HepG2 (cell line): ENCODE measurements around the gene PRDX2. TPM values are rescaled to one million over a fixed set of nuclear protein-coding genes. Genes with fewer than 3 reads are reported as not detected.

Source experiments
- ATAC-seq: fragments of 200-7000 bp; cut with Tn5 transposase; 3 replicates; pipeline ENCODE4 v1.9.1; 2020; ENCODE audit warnings: mild to moderate bottlenecking, moderate library complexity
- BruUV-seq: library from RNA; stranded (reverse); fragments of 400-500 nt; replicated peaks from 2 replicates; lab custom pipeline; 2021; lab: Mats Ljungman, UMichigan
- CTCF ChIA-PET: fragments of 300-600 bp; formaldehyde crosslinking; extraction: SDS; loops from one replicate; lab custom pipeline; 2021; ENCODE audit warnings: low total read pairs, inconsistent platforms, low intra/inter-chr PET ratio; lab: Yijun Ruan, JAX
- POLR2A ChIA-PET: fragments of 350-600 bp; sonication (Branson Sonifier 250); formaldehyde crosslinking; loops from one replicate; lab custom pipeline; 2020; ENCODE audit warnings: antibody characterized with exemption, inconsistent platforms; lab: Yijun Ruan, JAX
- DNase-seq: peaks from one replicate; pipeline ENCODE4 v3.0.0-alpha.2; 2015; ENCODE audit warnings: low spot score
- FAIRE-seq: peaks from 3 replicates; lab custom pipeline; 2011; peaks lifted over from hg19 to GRCh38; lab: Jason Lieb, UNC
- H2AFZ ChIP-seq: one replicate; pipeline ENCODE4 v1.6.1; 2011; ENCODE audit warnings: low read length, inconsistent platforms
- H3K27ac ChIP-seq: fragments of 300-600 bp; 3 replicates; pipeline ENCODE4 v1.8.0; 2011; ENCODE audit warnings: mixed run types, mild to moderate bottlenecking, mixed read lengths, low read length, inconsistent platforms; ENCODE audit not compliant: insufficient read depth; ENCODE audit errors: extremely low read length
- H3K27me3 ChIP-seq, 2 experiments: fragments of 200-600 bp in 1 of 2; 2 replicates in 1 of 2; 3 replicates in 1 of 2; pipeline versions ENCODE4 v1.6.0 to v1.8.0; 2011; ENCODE audit warnings: low read length in 2 of 2, mild to moderate bottlenecking in 2 of 2, moderate library complexity in 2 of 2, inconsistent platforms in 1 of 2; ENCODE audit not compliant: insufficient read depth in 2 of 2, control insufficient read depth in 1 of 2
- H3K36me3 ChIP-seq, 2 experiments: fragments of 200-600 bp in 1 of 2; replicated peaks in 1 of 2; 2 replicates in 1 of 2; 3 replicates in 1 of 2; pipeline versions ENCODE4 v1.5.1 to v1.8.0; 2011; ENCODE audit warnings: low read length in 2 of 2, inconsistent platforms in 1 of 2; ENCODE audit not compliant: insufficient read depth in 2 of 2, control insufficient read depth in 1 of 2
- H3K4me1 ChIP-seq: 2 replicates; pipeline ENCODE4 v1.5.1; 2012; ENCODE audit warnings: low read length, inconsistent platforms; ENCODE audit not compliant: insufficient read depth
- H3K4me2 ChIP-seq: 2 replicates; pipeline ENCODE4 v1.6.0; 2011; ENCODE audit warnings: low read depth, low read length, inconsistent platforms
- H3K4me3 ChIP-seq, 3 experiments: fragments of 200-600 bp in 1 of 3; sonication (generic), shearing (Covaris generic) in 1 of 3; replicated peaks in 1 of 3; 2 replicates each; pipeline ENCODE4 v1.5.1; 2011 to 2016; ENCODE audit warnings: low read length in 3 of 3, inconsistent platforms in 2 of 3, low read depth in 2 of 3, mild to moderate bottlenecking in 2 of 3, control low read depth in 1 of 3, mixed read lengths in 1 of 3; ENCODE audit not compliant: insufficient read depth in 1 of 3
- H3K79me2 ChIP-seq: one replicate; pipeline ENCODE4 v1.6.1; 2011; ENCODE audit warnings: low read length, inconsistent platforms; ENCODE audit not compliant: insufficient read depth
- H3K9ac ChIP-seq: 2 replicates; pipeline ENCODE4 v1.6.0; 2011; ENCODE audit warnings: mild to moderate bottlenecking, low read depth, low read length, inconsistent platforms; ENCODE audit not compliant: insufficient read depth
- H3K9me3 ChIP-seq: 2 replicates; pipeline ENCODE4 v1.5.1; 2012; ENCODE audit warnings: mild to moderate bottlenecking, low read length
- H4K20me1 ChIP-seq: 2 replicates; pipeline ENCODE4 v1.6.0; 2011; ENCODE audit warnings: inconsistent platforms, mild to moderate bottlenecking, low read length, moderate library complexity; ENCODE audit not compliant: insufficient read depth
- DPF2 ChIP-seq: sonication (generic); formaldehyde crosslinking; IDR thresholded peaks from 2 replicates; pipeline ENCODE4 v1.4.0; 2020; ENCODE audit warnings: mild to moderate bottlenecking, low read depth, missing genetic modification reagents, borderline replicate concordance
- HMG20A ChIP-seq: IDR thresholded peaks from 2 replicates; pipeline ENCODE4 v1.6.1; 2016; ENCODE audit warnings: borderline replicate concordance
- HNRNPLL ChIP-seq: fragments of 200-400 bp; formaldehyde crosslinking; IDR thresholded peaks from 2 replicates; pipeline ENCODE4 v1.6.1; 2017; ENCODE audit warnings: mild to moderate bottlenecking, low read depth, low read length; ENCODE audit not compliant: poor library complexity, severe bottlenecking
- KDM2A ChIP-seq: sonication (generic); formaldehyde crosslinking; IDR thresholded peaks from 2 replicates; pipeline ENCODE4 v1.4.0; 2020; ENCODE audit warnings: low read depth, missing genetic modification reagents, borderline replicate concordance
- MAF1 ChIP-seq: sonication (generic); formaldehyde crosslinking; IDR thresholded peaks from 2 replicates; pipeline ENCODE4 v1.5.0; 2020; ENCODE audit warnings: missing genetic modification reagents, borderline replicate concordance
- MAX ChIP-seq: IDR thresholded peaks from 2 replicates; pipeline ENCODE4 v1.6.1; 2012; ENCODE audit warnings: inconsistent platforms
- MXI1 ChIP-seq: IDR thresholded peaks from 3 replicates; pipeline ENCODE4 v1.6.1; 2012; ENCODE audit warnings: low read depth, low read length, inconsistent platforms, borderline replicate concordance
- ZBTB2 ChIP-seq: sonication (generic); formaldehyde crosslinking; IDR thresholded peaks from 2 replicates; pipeline ENCODE4 v1.8.0; 2022; ENCODE audit warnings: low read depth, missing genetic modification reagents
- ZMYM3 ChIP-seq: sonication (generic); formaldehyde crosslinking; IDR thresholded peaks from 2 replicates; pipeline ENCODE4 v1.5.1; 2020; ENCODE audit warnings: mild to moderate bottlenecking, missing genetic modification reagents
- ZNF24 ChIP-seq: fragments of 450-650 bp; IDR thresholded peaks from 2 replicates; pipeline ENCODE4 v1.6.1; 2017; ENCODE audit warnings: antibody characterized with exemption, mild to moderate bottlenecking
- ZNF335 ChIP-seq: sonication (generic); formaldehyde crosslinking; IDR thresholded peaks from 2 replicates; pipeline ENCODE4 v1.4.0; 2020; ENCODE audit warnings: missing genetic modification reagents
- WGBS: methylation state at CpG from one replicate; pipeline ENCODE4 v1.1.6; 2017; ENCODE audit warnings: low lambda C conversion rate; 5-methylcytosine and 5-hydroxymethylcytosine counted together
- in situ Hi-C: cut with HindIII; loops from 2 replicates; pipeline ENCODE4 v1.10.0; 2017; ENCODE audit warnings: low pct_unique_long_range_greater_than_20kb; ENCODE audit not compliant: extremely low pct_ligation_motif_present
- intact Hi-C: fragments of 100-400 bp; cut with micrococcal nuclease; formaldehyde crosslinking; loops from one replicate; pipeline ENCODE4 v1.10.0; 2022; ENCODE audit not compliant: unreplicated experiment
- polyA plus RNA-seq, 8 experiments: library from polyadenylated mRNA; depleted of rRNA in 3 of 8; stranded (reverse) in 7 of 8; unstranded in 1 of 8; fragments of >200 nt; fragmentation: Illumina TruSeq in 4 of 8; extraction: Trizol in 4 of 8; gene quantifications; 2 replicates each; pipeline versions ENCODE4 v1.2.1 to v1.2.3, GENCODE V29; 2011 to 2016; ENCODE audit warnings: low read depth in 4 of 8, missing spikeins in 1 of 8, mixed read lengths in 1 of 8; ENCODE audit not compliant: insufficient read depth in 1 of 8
- total RNA-seq, 5 experiments: library from RNA; depleted of rRNA; stranded (reverse); fragments of >200 nt; fragmentation: Illumina TruSeq; extraction: Trizol; gene quantifications; 2 replicates each; pipeline ENCODE4 v1.2.3, GENCODE V29; 2016; ENCODE audit warnings: low read depth in 1 of 5

Gene PRDX2
- total and polyA plus RNA-seq, 2 of the 13 experiments (the other 11 are each of a cell fraction or from before 2014, with no cell fraction given) = 218 to 381 TPM

- no peak for TF ChIP-seq DPF2 (CRISPR knock-in tag)
- peak; percentile 37; the same call in 1 of the 2 replicates for TF ChIP-seq KDM2A (CRISPR knock-in tag)
- no peak for TF ChIP-seq HMG20A (CRISPR knock-in tag)
- no peak for TF ChIP-seq MAF1 (CRISPR knock-in tag)
- TF ChIP-seq ZMYM3 (CRISPR knock-in tag) = peak; percentile 14; the same call in 1 of the 2 replicates
- TF ChIP-seq HNRNPLL = peak; percentile 57
- peak; percentile 26; the same call in 1 of the 3 replicates for TF ChIP-seq MXI1
- TF ChIP-seq ZBTB2 (CRISPR knock-in tag) = 0 out of 2 replicates have a peak, but pooled peaks have one; percentile 44
- TF ChIP-seq ZNF335 (CRISPR knock-in tag) = no peak
These were observed 36.7 kb upstream of the PRDX2 start, which contains the start of gene MAST1 (continued) for GRCh38 chr19:12838182-12838885.

GRCh38 chr19:12837225-12837624 is 35.6 kb upstream of the PRDX2 start:
- Histone ChIP-seq H3K27me3 (peaks cover 0 to 21% of the 10 kb centered on the region in 2 experiments; a peak in 2 of 5 replicates), H3K9me3 (no peaks in the 10 kb centered on the region), H3K4me2 (no peak overlapping the region), H3K27ac (no peak overlapping the region), H3K4me3 (no peak overlapping the region), H3K36me3 (no peaks in the 10 kb centered on the region), H3K4me1 (peaks cover 51% of the 10 kb centered on the region), H3K9ac (no peak overlapping the region), H4K20me1 (no peaks in the 10 kb centered on the region), H3K79me2 (no peaks in the 10 kb centered on the region), H2AFZ (no peak overlapping the region)
- CTCF ChIA-PET = interaction anchor here (0.8 to 1.1 kb wide), 2 partner anchors 11 kb away, joined by 3 read pairs; no protein-coding TSS in a partner anchor
- BruUV-seq = no TSS peak
- intact Hi-C loops = no loop called here
- TF ChIP-seq ZNF24 = 0 out of 2 replicates have a peak, but pooled peaks have one; percentile 25
- TF ChIP-seq MAX = no peak
- DNase-seq (no peak), FAIRE-seq (no peak), ATAC-seq (no peak)
- in situ Hi-C loops = loop anchor here (5.0 kb wide), 1 partner anchor 65 kb away; no protein-coding TSS in a partner anchor
- POLR2A ChIA-PET = interaction anchor here (0.8 kb wide), 1 partner anchor 45 kb away, joined by 3 read pairs; no protein-coding TSS in a partner anchor
- WGBS = 10% methylated on average over 4 of the region's 4 CpGs
